ENCODE measurements around the gene PPP2R2B. TPM values are rescaled to one million over a fixed set of nuclear protein-coding genes. Genes with fewer than 3 reads are reported as not detected.
A peak's percentile ranks its signal among the peaks of the same experiment; 100 is the strongest.

PPP2R2B gene
- total and polyA plus RNA-seq, 2 donors (not counting 3 experiments of a cell fraction or from before 2014, with no cell fraction given): not detected

- DNase-seq (ENCODE audit: low read depth, low spot score) (no peak), FAIRE-seq (peak; percentile 38)
- BruUV-seq (replicated peaks): no TSS peak
- ChIA-PET POLR2A (no interaction called here), CTCF (no interaction called here)
- Histone ChIP-seq H3K27me3 (ENCODE audit: control insufficient read depth in 2 of 2, insufficient read depth in 2 of 2, low read length in 2 of 2) (no peaks in the 10 kb centered on the region), H3K4me1 (ENCODE audit: control insufficient read depth, extremely low read depth, insufficient read depth, low read length) (no peaks in the 10 kb centered on the region), H2AFZ (ENCODE audit: low read depth, low read length) (no peak overlapping the region), H4K20me1 (replicated peaks; ENCODE audit: control insufficient read depth, extremely low read depth, insufficient read depth, low read length) (no peaks in the 10 kb centered on the region), H3K9me1 (replicated peaks; ENCODE audit: control insufficient read depth, extremely low read depth, insufficient read depth, low read length) (no peaks in the 10 kb centered on the region), H3K9ac (replicated peaks; ENCODE audit: extremely low read depth, insufficient read depth, low read length) (no peak overlapping the region), H3K4me2 (ENCODE audit: insufficient read depth, low read length) (no peak overlapping the region), H3K79me2 (ENCODE audit: control insufficient read depth, insufficient read depth, low read length) (no peaks in the 10 kb centered on the region), H3K27ac (ENCODE audit: insufficient read depth, low read depth, low read length) (no peak overlapping the region), H3K36me3 (ENCODE audit: control insufficient read depth in 2 of 2, extremely low read depth in 1 of 2, insufficient read depth in 2 of 2, low read length in 2 of 2) (no peaks in the 10 kb centered on the region), H3K4me3 (replicated peaks in 1 of 3; ENCODE audit: insufficient read depth in 1 of 3, low read depth in 1 of 3, low read length in 3 of 3) (no peak overlapping the region), H3K9me3 (replicated peaks; ENCODE audit: control insufficient read depth, insufficient read depth, low read length) (no peaks in the 10 kb centered on the region)
- dilution Hi-C loops (cut with MboI; ENCODE audit: extremely low pct_ligation_motif_present, low sequenced_read_pairs): no loop called here
- TF ChIP-seq, protein P1, sequence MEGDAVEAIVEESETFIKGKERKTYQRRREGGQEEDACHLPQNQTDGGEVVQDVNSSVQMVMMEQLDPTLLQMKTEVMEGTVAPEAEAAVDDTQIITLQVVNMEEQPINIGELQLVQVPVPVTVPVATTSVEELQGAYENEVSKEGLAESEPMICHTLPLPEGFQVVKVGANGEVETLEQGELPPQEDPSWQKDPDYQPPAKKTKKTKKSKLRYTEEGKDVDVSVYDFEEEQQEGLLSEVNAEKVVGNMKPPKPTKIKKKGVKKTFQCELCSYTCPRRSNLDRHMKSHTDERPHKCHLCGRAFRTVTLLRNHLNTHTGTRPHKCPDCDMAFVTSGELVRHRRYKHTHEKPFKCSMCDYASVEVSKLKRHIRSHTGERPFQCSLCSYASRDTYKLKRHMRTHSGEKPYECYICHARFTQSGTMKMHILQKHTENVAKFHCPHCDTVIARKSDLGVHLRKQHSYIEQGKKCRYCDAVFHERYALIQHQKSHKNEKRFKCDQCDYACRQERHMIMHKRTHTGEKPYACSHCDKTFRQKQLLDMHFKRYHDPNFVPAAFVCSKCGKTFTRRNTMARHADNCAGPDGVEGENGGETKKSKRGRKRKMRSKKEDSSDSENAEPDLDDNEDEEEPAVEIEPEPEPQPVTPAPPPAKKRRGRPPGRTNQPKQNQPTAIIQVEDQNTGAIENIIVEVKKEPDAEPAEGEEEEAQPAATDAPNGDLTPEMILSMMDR (IDR thresholded peaks at IDR 0.05; ENCODE audit: extremely low read depth in 1 of 2, insufficient read depth in 1 of 2, low read depth in 1 of 2, low read length in 2 of 2): no peak
- TF ChIP-seq JUN (IDR thresholded peaks at IDR 0.05; ENCODE audit: borderline replicate concordance, insufficient read depth, insufficient read length, low read depth) (no peak), POLR2A (IDR thresholded peaks at IDR 0.05; ENCODE audit: low read depth, low read length) (no peak), FOS (IDR thresholded peaks at IDR 0.05; ENCODE audit: borderline replicate concordance, insufficient read depth, low read length) (no peak), MYC (IDR thresholded peaks at IDR 0.05; ENCODE audit: low read depth, low read length) (no peak), POLR2AphosphoS5 (IDR thresholded peaks at IDR 0.05; ENCODE audit: insufficient read depth, low read depth, low read length) (no peak)
- TF ChIP-seq, protein P2, sequence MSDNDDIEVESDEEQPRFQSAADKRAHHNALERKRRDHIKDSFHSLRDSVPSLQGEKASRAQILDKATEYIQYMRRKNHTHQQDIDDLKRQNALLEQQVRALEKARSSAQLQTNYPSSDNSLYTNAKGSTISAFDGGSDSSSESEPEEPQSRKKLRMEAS (IDR thresholded peaks at IDR 0.05; ENCODE audit: insufficient read depth, insufficient read length): no peak
- intact Hi-C loops (cut with micrococcal nuclease): no loop called here
Measured at GRCh38 chr5:146827901-146828300, 50.7 kb downstream of the PPP2R2B start.
